H1 (cell line): ENCODE data around the gene SGCB. TPM values are rescaled to one million over a fixed set of nuclear protein-coding genes. Genes with fewer than 3 reads are reported as not detected.

Source experiments
- CTCF ChIA-PET: fragments of 300-600 bp; sonication (Branson Sonifier 250); formaldehyde crosslinking; loops from one replicate; lab custom pipeline; 2021; ENCODE audit not compliant: partially characterized antibody; lab: Charles Lee
- POLR2A ChIA-PET: fragments of 300-600 bp; sonication (Branson Sonifier 250); formaldehyde crosslinking; loops from one replicate; lab custom pipeline; 2021; ENCODE audit warnings: inconsistent platforms; ENCODE audit not compliant: partially characterized antibody; lab: Charles Lee
- DNase-seq, 2 experiments: peaks; one replicate each; pipeline versions ENCODE4 v3.0.0 to v3.0.0-alpha.2; 2010 to 2022; ENCODE audit warnings: low spot score in 2 of 2, low read depth in 1 of 2, mixed read lengths in 1 of 2
- FAIRE-seq: peaks from 2 replicates; lab custom pipeline; 2011; peaks lifted over from hg19 to GRCh38; lab: Jason Lieb, UNC
- H2AFZ ChIP-seq: 2 replicates; pipeline ENCODE4 v1.8.1; 2012; ENCODE audit warnings: low read length, inconsistent platforms
- H2AK5ac ChIP-seq: 2 replicates; pipeline ENCODE4 v1.6.1; 2013; ENCODE audit warnings: low read depth, low read length
- H2BK120ac ChIP-seq: replicated peaks from 2 replicates; pipeline ENCODE3; 2013; ENCODE audit warnings: low read depth, low read length, inconsistent platforms
- H2BK12ac ChIP-seq: 2 replicates; pipeline ENCODE4 v1.6.1; 2013; ENCODE audit warnings: low read depth, low read length
- H2BK15ac ChIP-seq: 2 replicates; pipeline ENCODE4 v1.6.1; 2013; ENCODE audit warnings: low read length
- H2BK20ac ChIP-seq: 2 replicates; pipeline ENCODE4 v1.6.1; 2013; ENCODE audit warnings: low read length
- H2BK5ac ChIP-seq: 2 replicates; pipeline ENCODE4 v1.6.1; 2013; ENCODE audit warnings: low read depth, low read length
- H3K14ac ChIP-seq: 2 replicates; pipeline ENCODE4 v1.6.1; 2013; ENCODE audit warnings: inconsistent platforms; ENCODE audit not compliant: insufficient read length
- H3K18ac ChIP-seq: 2 replicates; pipeline ENCODE4 v1.6.1; 2013; ENCODE audit warnings: low read length; ENCODE audit errors: extremely low read depth
- H3K23ac ChIP-seq: 2 replicates; pipeline ENCODE4 v1.6.1; 2013; ENCODE audit warnings: inconsistent platforms; ENCODE audit not compliant: insufficient read length
- H3K23me2 ChIP-seq: 2 replicates; pipeline ENCODE4 v1.6.1; 2013; ENCODE audit warnings: low read depth, low read length
- H3K27ac ChIP-seq: 2 replicates; pipeline ENCODE4 v1.6.1; 2011; ENCODE audit warnings: low read depth, low read length, inconsistent platforms
- H3K27me3 ChIP-seq, 4 experiments: replicated peaks in 1 of 4; 1 replicate in 1 of 4; 2 replicates in 3 of 4; pipeline versions ENCODE4 v1.6.1 to v1.8.1; 2011 to 2013; ENCODE audit warnings: low read length in 3 of 4, mild to moderate bottlenecking in 3 of 4, inconsistent platforms in 2 of 4, mixed read lengths in 2 of 4, moderate library complexity in 1 of 4; ENCODE audit not compliant: control insufficient read depth in 3 of 4, insufficient read depth in 3 of 4; ENCODE audit errors: extremely low read depth in 1 of 4
- H3K36me3 ChIP-seq, 4 experiments: 2 replicates each; pipeline versions ENCODE4 v1.6.1 to v1.8.1; 2011 to 2013; ENCODE audit warnings: mild to moderate bottlenecking in 4 of 4, low read length in 3 of 4, moderate library complexity in 2 of 4, control low read depth in 1 of 4, inconsistent platforms in 1 of 4; ENCODE audit not compliant: insufficient read depth in 4 of 4, control insufficient read depth in 2 of 4
- H3K4ac ChIP-seq: replicated peaks from 2 replicates; pipeline ENCODE3; 2013; ENCODE audit warnings: low read length, low read depth, mixed read lengths, inconsistent platforms; ENCODE audit not compliant: insufficient read length
- H3K4me1 ChIP-seq, 4 experiments: replicated peaks in 1 of 4; 1 replicate in 1 of 4; 2 replicates in 3 of 4; pipeline versions ENCODE4 v1.6.1 to v1.8.1; 2011 to 2013; ENCODE audit warnings: low read length in 3 of 4, inconsistent platforms in 2 of 4, mixed read lengths in 1 of 4; ENCODE audit not compliant: insufficient read depth in 4 of 4, control insufficient read depth in 3 of 4
- H3K4me2 ChIP-seq, 2 experiments: 2 replicates each; pipeline versions ENCODE4 v1.6.1 to v1.8.1; 2011 to 2013; ENCODE audit warnings: low read depth in 2 of 2, low read length in 2 of 2, control low read depth in 1 of 2, inconsistent platforms in 1 of 2, mild to moderate bottlenecking in 1 of 2; ENCODE audit not compliant: insufficient read depth in 1 of 2
- H3K4me3 ChIP-seq, 4 experiments: fragments of 200-600, 300-600 bp in 1 of 4; sonication (generic), shearing (Covaris generic), sonication (Bioruptor Twin) in 1 of 4; 2 replicates each; pipeline versions ENCODE4 v1.5.1 to v1.8.1; 2011 to 2016; ENCODE audit warnings: low read length in 4 of 4, low read depth in 3 of 4, control low read depth in 2 of 4, inconsistent platforms in 2 of 4, mild to moderate bottlenecking in 2 of 4, mixed read lengths in 1 of 4, moderate library complexity in 1 of 4; ENCODE audit not compliant: insufficient read depth in 2 of 4; ENCODE audit errors: extremely low read depth in 1 of 4
- H3K56ac ChIP-seq: replicated peaks from 2 replicates; pipeline ENCODE3; 2013; ENCODE audit warnings: low read depth, mild to moderate bottlenecking, mixed read lengths, low read length, inconsistent platforms; ENCODE audit not compliant: insufficient read length
- H3K79me1 ChIP-seq: 2 replicates; pipeline ENCODE4 v1.6.1; 2013; ENCODE audit warnings: low read depth, low read length, control low read depth
- H3K79me2 ChIP-seq, 2 experiments: 2 replicates each; pipeline versions ENCODE4 v1.6.1 to v1.8.1; 2012 to 2013; ENCODE audit warnings: low read length in 2 of 2, mild to moderate bottlenecking in 2 of 2, inconsistent platforms in 1 of 2; ENCODE audit not compliant: insufficient read depth in 2 of 2, control insufficient read depth in 1 of 2
- H3K9ac ChIP-seq, 4 experiments: replicated peaks in 1 of 4; 1 replicate in 1 of 4; 2 replicates in 3 of 4; pipeline versions ENCODE4 v1.6.1 to v1.8.1; 2011 to 2013; ENCODE audit warnings: low read depth in 3 of 4, low read length in 3 of 4, control low read depth in 2 of 4, mild to moderate bottlenecking in 2 of 4, moderate library complexity in 2 of 4, inconsistent platforms in 1 of 4; ENCODE audit errors: extremely low read depth in 1 of 4
- H3K9me3 ChIP-seq, 2 experiments: 2 replicates each; pipeline versions ENCODE4 v1.6.1 to v1.8.1; 2012 to 2013; ENCODE audit warnings: mild to moderate bottlenecking in 2 of 2, moderate library complexity in 2 of 2, control low read depth in 1 of 2, inconsistent platforms in 1 of 2, low read depth in 1 of 2, low read length in 1 of 2, mixed read lengths in 1 of 2; ENCODE audit not compliant: insufficient read depth in 2 of 2
- H4K20me1 ChIP-seq, 2 experiments: replicated peaks in 1 of 2; 2 replicates each; pipeline versions ENCODE3 to v1.8.1; 2011 to 2013; ENCODE audit warnings: inconsistent platforms in 2 of 2, low read length in 2 of 2, mild to moderate bottlenecking in 1 of 2; ENCODE audit not compliant: insufficient read depth in 2 of 2, control insufficient read depth in 1 of 2
- H4K5ac ChIP-seq: 2 replicates; pipeline ENCODE4 v1.6.1; 2013; ENCODE audit warnings: low read length, low read depth, mixed read lengths, inconsistent platforms; ENCODE audit not compliant: insufficient read length
- H4K8ac ChIP-seq: 2 replicates; pipeline ENCODE4 v1.8.0; 2013; ENCODE audit warnings: mild to moderate bottlenecking, moderate library complexity, low read length, inconsistent platforms; ENCODE audit not compliant: insufficient read depth; ENCODE audit errors: extremely low read depth
- H4K91ac ChIP-seq: replicated peaks from 2 replicates; pipeline ENCODE3; 2013; ENCODE audit warnings: low read length, mixed read lengths, inconsistent platforms; ENCODE audit not compliant: insufficient read length
- EGR1 ChIP-seq: IDR thresholded peaks from 2 replicates; pipeline ENCODE4 v1.6.1; 2011; ENCODE audit warnings: low read depth, low read length, borderline replicate concordance
- EP300 ChIP-seq, 2 experiments: IDR thresholded peaks; 1 replicate in 1 of 2; 2 replicates in 1 of 2; pipeline ENCODE4 v1.6.1; 2011 to 2012; ENCODE audit warnings: low read depth in 2 of 2, low read length in 2 of 2, mild to moderate bottlenecking in 2 of 2, borderline replicate concordance in 1 of 2, inconsistent platforms in 1 of 2, moderate library complexity in 1 of 2
- PHF8 ChIP-seq: fragments of 200-600 bp; sonication (generic); conservative IDR thresholded peaks from 2 replicates; pipeline ENCODE4 v1.7.1; 2012; ENCODE audit warnings: low read depth, mild to moderate bottlenecking, inconsistent platforms, low read length, moderate library complexity
- SP1 ChIP-seq: IDR thresholded peaks from 2 replicates; pipeline ENCODE4 v1.6.1; 2011; ENCODE audit warnings: low read depth, low read length
- TEAD4 ChIP-seq: IDR thresholded peaks from 2 replicates; pipeline ENCODE4 v1.6.1; 2012; ENCODE audit warnings: low read depth, low read length, inconsistent platforms, mixed read lengths
- YY1 ChIP-seq: IDR thresholded peaks from 2 replicates; pipeline ENCODE4 v1.6.1; 2011; ENCODE audit warnings: low read depth, mild to moderate bottlenecking, low read length
- ZNF274 ChIP-seq: IDR thresholded peaks from 2 replicates; pipeline ENCODE4 v1.7.0; 2012; ENCODE audit warnings: low read length, borderline replicate concordance; ENCODE audit errors: extremely low read depth
- WGBS, 2 experiments: shearing (Covaris generic) in 1 of 2; methylation state at CpG; one replicate each; pipeline versions ENCODE4 v1.1.6 to v1.1.7; 2013 to 2015; ENCODE audit warnings: low lambda C conversion rate in 2 of 2, mixed read lengths in 2 of 2, inconsistent platforms in 1 of 2, low coverage in 1 of 2, missing lambda C conversion rate in 1 of 2; ENCODE audit not compliant: insufficient replicate concordance in 2 of 2, insufficient coverage in 1 of 2, insufficient read length in 1 of 2; ENCODE audit errors: extremely low coverage in 1 of 2, missing lambda C conversion rate in 1 of 2; 5-methylcytosine and 5-hydroxymethylcytosine counted together
- polyA plus RNA-seq, 7 experiments: library from polyadenylated mRNA; depleted of rRNA in 3 of 7; stranded (reverse) in 5 of 7; unstranded in 2 of 7; fragments of >200 nt in 5 of 7; fragments of 200-250 nt in 2 of 7; gene quantifications; 1 replicate in 5 of 7; 2 replicates in 1 of 7; 4 replicates in 1 of 7; pipeline versions ENCODE4 v1.2.1 to v1.2.3, GENCODE V29; 2011 to 2013; ENCODE audit warnings: missing spikeins in 2 of 7, mixed read lengths in 2 of 7
- total RNA-seq: library from RNA; stranded (reverse); fragmentation: NEBNext Ultra II Directional; extraction: Animal tissue kit (Norgen Biotek cat#: 25700); gene quantifications from 2 replicates; pipeline ENCODE4 v1.2.1, GENCODE V29; 2021
- TF ChIP-seq, protein P1 (sequence below): IDR thresholded peaks from 2 replicates; pipeline ENCODE4 v1.6.1; 2011; ENCODE audit warnings: low read depth, mild to moderate bottlenecking, low read length; ENCODE audit not compliant: insufficient read depth

Gene SGCB
- total and polyA plus RNA-seq, 2 of the 8 experiments (the other 6 are each of a cell fraction or from before 2014, with no cell fraction given), result 6.8 to 32.2 TPM

DNA sequence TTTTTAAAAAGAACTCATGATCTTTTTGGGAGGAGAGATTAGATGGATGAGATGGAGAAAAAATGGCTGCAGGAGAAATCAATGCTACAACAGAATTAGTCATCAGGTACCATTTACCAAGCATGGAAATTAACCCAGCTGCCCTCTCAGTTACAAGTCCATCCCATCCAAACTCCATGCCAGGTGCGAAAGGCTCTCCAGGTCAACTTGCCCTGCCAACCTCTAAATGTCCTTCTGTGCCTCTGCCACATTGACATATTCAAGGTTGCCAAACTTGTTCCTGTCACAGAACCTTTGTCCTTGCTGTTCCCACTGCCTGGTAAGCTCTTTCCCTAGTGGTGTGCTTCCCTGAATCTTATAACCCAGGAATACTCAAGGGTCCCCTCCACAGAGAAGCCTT is 20.2 kb upstream of the SGCB start:
- H2BK15ac ChIP-seq, result no peak overlapping the region
- FAIRE-seq, result no peak
- TF ChIP-seq EP300 (IDR thresholded peaks at IDR 0.05; ENCODE audit: borderline replicate concordance in 1 of 2, low read depth in 2 of 2, low read length in 2 of 2) (no peak), PHF8 (no peak), EGR1 (no peak), SP1 (no peak), ZNF274 (no peak), TEAD4 (no peak), YY1 (no peak)
- TF ChIP-seq, protein P1, sequence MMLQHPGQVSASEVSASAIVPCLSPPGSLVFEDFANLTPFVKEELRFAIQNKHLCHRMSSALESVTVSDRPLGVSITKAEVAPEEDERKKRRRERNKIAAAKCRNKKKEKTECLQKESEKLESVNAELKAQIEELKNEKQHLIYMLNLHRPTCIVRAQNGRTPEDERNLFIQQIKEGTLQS, result no peak

More for the DNA sequence above, 20.2 kb upstream of the SGCB start:
- H3K4ac ChIP-seq, result no peak overlapping the region
- H3K23ac ChIP-seq, result no peak overlapping the region
- no peaks in the 10 kb centered on the region for H3K9me3 ChIP-seq
- no peak overlapping the region for H2BK20ac ChIP-seq
- no peaks in the 10 kb centered on the region for H3K36me3 ChIP-seq
- H3K4me1 ChIP-seq, result no peaks in the 10 kb centered on the region
- no peak overlapping the region for H3K56ac ChIP-seq
- no peaks in the 10 kb centered on the region; a peak in 2 of 7 replicates for H3K27me3 ChIP-seq
- no peak for DNase-seq
- H4K91ac ChIP-seq, result no peak overlapping the region
- no peak overlapping the region for H3K27ac ChIP-seq
- no peak overlapping the region for H2BK12ac ChIP-seq
- H3K79me2 ChIP-seq, result no peaks in the 10 kb centered on the region
- no peak overlapping the region for H2BK5ac ChIP-seq
- POLR2A ChIA-PET, result interaction anchor here (1.2 kb wide), 1 partner anchor 654 kb away, joined by 3 read pairs; no protein-coding TSS in a partner anchor
- peaks cover 0 to 1% of the 10 kb centered on the region in 2 experiments for H4K20me1 ChIP-seq
- no peak overlapping the region for H3K9ac ChIP-seq
- no peak overlapping the region for H3K4me3 ChIP-seq
- CTCF ChIA-PET, result interaction anchor here (1.3 kb wide), 1 partner anchor 145 kb away, joined by 4 read pairs; no protein-coding TSS in a partner anchor
- 89% methylated on average over 1 of the region's 1 CpG; no CpG with 5 or more reads in 1 of the 2 experiments for WGBS, 2 experiments
- H4K8ac ChIP-seq, result no peak overlapping the region
- H2BK120ac ChIP-seq, result no peak overlapping the region
- no peaks in the 10 kb centered on the region for H3K23me2 ChIP-seq
- no peak overlapping the region for H3K18ac ChIP-seq
- H3K14ac ChIP-seq, result no peak overlapping the region
- no peaks in the 10 kb centered on the region for H3K79me1 ChIP-seq
- H2AK5ac ChIP-seq, result no peak overlapping the region
- H2AFZ ChIP-seq, result no peak overlapping the region
- no peak overlapping the region for H4K5ac ChIP-seq
- H3K4me2 ChIP-seq, result no peak overlapping the region
